HG03280 (cell line): ENCODE measurements around the gene BTBD9.

Experiments used
- ATAC-seq: cut with Tn5 transposase; IDR thresholded peaks from one replicate; pipeline ENCODE4 v1.9.1; 2021; ENCODE audit warnings: mild to moderate bottlenecking, moderate library complexity; ENCODE audit not compliant: unreplicated experiment

BTBD9 gene

DNA sequence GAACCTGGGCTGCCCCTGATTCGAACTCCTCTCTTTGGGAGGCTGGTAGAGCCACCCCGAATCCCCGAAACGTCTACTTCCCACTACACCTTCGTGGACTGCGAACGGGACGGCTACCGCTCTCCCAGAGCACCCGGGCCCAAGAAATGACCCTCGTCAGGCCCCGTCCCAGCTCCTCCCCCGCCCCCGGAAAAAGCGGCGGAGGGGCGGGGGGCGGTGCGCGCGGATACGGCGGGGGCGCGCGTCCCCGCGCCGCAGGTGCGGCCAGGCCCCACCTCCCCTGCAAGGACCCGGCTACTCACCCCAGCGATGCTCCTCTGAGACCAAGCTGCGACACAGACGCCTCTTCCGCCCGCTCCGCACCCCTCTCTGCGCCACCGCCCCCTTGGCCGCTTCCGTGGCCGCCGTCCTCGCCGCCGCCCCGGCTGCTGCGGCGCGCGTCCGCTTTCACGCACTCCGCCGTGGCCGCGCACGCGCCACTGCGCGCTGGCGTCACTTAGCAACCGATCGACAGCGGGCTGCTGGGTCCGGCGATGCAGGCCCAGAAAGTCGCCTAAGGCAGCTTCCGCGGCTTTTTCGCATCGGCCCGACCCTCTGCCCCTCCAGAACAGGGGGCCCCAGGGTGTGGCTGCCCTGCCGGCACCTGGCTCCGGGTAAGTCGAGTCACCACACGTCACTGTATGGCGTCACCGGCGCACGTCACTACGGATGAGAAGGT lies at the start of gene BTBD9:
Gene BTBD9, minus strand, starts transcription at position 432 of the 718 bp plus-strand sequence.
- ATAC-seq: peak; percentile 76

DNA sequence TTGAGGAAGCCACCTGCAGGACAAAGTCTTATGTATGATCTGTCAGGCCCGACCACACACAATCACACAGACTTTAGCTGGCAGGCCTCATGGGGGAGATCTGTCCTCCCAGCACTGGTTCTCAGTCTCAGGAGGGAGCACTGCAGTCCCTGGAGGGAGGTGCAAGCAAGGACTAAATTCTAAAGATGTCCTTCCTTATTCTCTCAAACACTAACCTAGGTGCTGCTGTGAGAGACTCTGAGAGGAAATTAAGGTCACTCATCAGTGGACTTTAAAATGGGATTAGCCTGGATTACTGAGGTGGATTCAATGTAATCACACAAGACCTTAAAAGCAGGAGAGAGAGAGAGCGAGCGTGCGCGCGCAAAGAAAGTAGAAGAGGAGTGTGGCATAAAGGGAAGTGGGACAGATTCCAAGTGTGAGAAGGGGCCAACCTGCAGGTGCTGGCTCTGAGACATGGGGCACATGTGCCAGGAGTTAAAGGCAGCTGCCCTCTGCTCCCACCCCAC lies 48.9 kb upstream of the BTBD9 start:
- no peak for ATAC-seq

GRCh38 chr6:38687549-38687948 lies 47.8 kb upstream of the BTBD9 start:
- ATAC-seq: no peak

DNA sequence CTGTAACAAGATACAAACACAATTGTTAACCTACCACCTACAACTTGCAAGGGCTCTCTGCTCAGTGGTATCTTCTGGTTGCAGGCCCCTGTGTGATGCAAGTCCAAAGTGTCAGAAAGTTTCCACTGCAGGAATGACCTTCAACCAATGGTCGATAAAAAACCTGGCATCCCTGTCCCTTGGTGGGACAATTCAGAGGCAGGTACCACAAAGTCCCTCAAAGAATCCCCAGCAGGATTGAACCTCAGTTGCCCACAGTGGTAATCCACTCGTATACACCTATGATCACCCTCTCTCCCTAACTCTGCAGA lies 47.3 kb upstream of the BTBD9 start:
- no peak for ATAC-seq

DNA sequence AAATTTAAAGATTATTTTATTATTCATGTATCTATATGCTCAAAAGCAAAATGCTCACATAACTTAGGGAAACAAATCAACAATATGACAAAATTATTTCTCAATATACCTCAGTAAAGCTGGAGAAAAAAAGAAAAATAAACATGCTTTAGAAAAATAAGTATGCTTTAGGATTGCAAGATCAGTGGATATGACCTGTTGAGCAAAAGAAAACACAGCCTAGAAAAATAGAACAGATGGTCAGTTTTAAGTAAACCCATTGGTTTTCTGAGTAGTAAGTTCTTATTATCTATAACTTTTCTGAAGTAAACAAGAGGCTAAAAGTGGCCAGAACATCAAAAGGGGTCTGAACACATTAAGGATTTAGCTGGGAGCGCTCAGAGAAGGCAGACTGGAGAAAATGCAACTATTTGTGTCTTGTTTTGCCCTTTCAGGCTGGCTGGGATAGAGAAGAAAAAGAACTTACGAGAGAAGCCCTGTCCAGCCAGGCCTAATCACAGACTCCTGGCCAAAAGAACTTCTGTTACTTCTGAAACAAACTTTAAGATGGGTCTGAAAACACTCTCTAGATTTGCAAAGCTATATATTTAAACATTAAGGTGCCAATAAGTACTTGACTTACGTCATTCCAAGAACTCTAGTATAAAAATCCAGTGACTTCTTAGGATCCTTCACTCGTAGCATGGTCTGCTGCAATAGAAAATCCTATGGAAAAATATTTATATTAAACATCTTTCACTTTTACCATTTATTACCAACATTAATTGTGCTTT lies 46.7 kb upstream of the BTBD9 start:
- ATAC-seq: no peak

DNA sequence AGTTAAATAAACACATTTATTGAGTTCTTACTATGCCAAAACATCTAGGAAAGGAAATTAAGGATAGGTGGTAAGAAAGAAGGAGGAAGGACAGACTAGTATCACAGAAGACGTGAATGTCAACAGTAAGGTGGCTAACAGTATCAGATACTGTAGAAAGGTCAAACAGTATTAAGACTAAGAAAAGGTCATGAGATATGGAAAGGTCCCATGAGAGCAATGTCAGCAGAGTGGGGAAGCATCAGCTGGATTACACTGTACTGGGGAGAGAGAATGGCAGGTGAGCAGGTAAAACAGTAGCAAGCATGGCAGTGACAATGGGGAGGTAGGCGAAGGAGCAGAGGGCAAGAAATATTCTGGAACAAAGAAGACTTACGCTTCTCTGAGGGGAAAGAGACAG lies 45.2 kb upstream of the BTBD9 start:
- ATAC-seq: no peak

DNA sequence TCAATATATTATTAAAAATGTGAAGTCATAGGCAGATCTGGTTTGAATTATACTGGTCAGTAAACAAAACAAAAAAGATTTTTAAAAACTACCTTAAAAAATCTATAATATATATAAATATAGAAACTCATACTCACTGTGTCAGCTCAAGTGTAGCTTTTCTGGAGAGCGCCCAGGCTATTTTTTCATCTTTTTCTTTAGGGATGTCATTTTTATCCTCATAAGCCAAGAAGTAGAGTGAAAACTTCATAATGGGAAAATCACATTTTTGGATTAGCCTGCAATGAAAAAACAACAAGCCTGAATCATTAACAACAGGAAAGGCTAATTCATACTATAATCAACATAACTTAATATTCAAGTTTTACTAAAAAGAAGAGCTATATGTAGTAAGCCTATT lies 44.5 kb upstream of the BTBD9 start:
- ATAC-seq: no peak

- no peak for ATAC-seq
Measured at GRCh38 chr6:38681850-38682249, 42.1 kb upstream of the BTBD9 start.

GRCh38 chr6:38679668-38680067 lies 39.9 kb upstream of the BTBD9 start:
- ATAC-seq: no peak

- no peak for ATAC-seq
Measured at GRCh38 chr6:38678178-38678760, 38.5 kb upstream of the BTBD9 start.

- no peak for ATAC-seq
Measured at GRCh38 chr6:38676974-38677544, 37.3 kb upstream of the BTBD9 start.

DNA sequence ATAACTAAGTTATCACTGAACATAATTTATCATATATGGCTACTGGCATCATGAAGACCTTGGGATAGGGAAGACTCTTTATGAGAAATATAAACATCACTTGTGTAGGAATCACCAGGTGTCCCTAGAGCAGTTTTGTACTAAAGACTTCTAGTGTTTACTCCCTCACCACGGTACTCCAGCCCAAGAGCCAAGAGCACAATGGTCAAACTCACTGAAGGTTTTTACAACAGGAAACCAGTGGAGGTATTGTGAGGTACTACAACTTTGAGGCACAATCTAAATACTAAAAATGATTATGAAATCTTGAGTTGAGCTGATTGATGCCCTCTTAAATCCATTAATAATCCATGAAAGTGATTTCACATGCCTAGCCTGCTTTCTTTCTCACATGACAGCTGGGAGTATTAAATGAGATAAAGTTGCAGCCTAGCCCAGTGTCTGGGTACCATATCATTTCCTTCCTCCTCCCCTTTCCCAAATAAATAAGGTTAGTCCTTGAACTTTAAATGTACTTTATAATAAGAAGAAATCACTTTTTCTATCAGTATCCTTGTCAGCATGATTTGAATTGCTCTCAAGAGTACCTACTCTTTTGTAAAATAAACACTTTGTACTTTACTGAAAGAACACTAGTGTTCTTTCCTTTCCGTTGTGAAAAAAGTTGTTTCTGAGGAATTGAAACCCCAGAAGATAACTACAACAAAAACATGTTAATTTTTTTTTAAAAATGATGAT lies 36.7 kb upstream of the BTBD9 start:
- peak; percentile 45 for ATAC-seq

DNA sequence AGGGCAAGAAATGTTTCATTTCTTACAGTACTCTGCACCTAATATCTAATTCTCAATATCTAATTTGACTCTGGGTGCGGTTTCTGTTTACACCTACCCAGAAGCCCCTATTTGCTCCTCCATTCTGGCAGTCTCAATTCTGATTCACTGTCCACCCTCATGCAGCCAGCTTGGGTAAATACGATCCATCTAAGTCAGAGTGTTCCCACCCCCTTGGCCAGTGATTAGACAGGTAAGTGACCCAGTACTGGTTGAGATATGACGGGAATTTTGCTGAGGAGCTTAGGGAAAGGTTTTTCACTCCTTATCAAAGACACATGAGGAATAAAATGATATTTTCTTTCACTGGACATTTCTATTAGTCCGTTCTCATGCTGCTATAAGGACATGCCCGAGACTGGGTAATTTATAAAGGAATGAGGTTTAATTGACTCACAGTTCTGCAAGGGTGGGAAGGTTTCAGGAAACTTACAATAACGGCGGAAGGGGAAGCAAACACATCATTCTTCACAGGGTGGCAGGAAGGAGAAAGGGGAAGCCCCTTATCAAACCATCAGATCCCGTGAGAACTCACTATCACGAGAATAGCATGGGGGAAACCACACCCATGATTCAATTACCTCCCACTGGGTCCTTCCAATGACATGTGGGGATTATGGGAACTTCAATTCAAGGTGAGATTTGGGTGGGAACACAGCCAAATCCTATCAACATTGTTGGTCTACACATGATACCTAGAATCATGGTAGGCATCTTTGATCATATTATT lies 33.9 kb upstream of the BTBD9 start:
- no peak for ATAC-seq

- peak; percentile 71 for ATAC-seq
Measured at GRCh38 chr6:38671885-38672467, 32.2 kb upstream of the BTBD9 start.

DNA sequence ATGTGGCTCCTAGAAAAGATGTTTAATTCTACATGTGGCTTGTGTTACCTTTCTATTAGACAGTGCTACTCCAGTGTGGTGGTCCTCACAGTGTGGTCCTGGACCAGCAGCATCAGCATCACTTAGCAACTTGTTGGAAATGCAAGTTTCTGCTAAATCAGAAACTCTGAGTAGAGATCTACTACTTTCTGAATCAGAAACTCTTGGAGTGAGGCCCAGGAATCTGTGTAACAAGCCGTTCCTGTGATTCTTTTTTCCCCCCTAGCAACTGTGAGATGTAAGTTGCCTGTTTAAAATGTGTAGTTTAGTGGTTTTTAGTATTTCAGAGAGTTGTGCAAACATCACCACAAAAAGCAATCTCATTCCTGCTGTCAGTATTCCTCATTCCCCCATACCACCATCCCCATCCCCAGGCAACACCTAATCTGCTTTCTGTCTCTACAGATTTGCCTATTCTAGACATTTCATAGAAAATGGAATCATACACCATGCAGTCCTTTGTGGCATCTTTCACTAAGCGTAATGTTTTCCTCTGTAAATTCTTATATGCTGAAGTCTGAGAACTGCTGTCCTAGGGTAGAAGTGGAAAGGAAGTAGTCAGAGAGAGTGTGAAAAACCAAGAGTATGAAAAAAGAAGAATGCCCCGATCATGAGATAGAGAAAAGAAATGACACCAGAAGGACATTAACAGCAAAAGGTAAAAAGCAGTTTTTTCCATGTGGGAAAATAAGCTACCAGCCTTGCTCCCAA lies 18.9 kb upstream of the BTBD9 start:
- no peak for ATAC-seq

DNA sequence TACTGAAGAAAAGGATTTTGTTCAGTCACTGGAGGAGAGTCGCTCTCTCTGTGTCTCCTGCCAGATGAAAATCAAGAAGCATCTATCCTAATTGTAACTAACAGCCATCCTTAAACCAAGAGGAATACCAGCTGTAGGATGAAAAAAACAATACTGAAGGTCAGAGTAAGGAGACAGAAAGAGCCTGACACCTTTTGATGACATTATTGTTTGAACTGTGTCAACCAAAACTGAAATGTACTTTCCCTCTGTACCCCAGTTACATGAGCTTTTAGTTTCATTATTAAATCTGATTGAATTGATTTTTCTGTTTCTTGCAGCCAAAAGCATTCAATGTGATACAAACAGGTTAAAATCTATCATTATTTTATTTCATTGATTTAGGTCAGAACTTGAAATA lies 17.2 kb upstream of the BTBD9 start:
- no peak for ATAC-seq

DNA sequence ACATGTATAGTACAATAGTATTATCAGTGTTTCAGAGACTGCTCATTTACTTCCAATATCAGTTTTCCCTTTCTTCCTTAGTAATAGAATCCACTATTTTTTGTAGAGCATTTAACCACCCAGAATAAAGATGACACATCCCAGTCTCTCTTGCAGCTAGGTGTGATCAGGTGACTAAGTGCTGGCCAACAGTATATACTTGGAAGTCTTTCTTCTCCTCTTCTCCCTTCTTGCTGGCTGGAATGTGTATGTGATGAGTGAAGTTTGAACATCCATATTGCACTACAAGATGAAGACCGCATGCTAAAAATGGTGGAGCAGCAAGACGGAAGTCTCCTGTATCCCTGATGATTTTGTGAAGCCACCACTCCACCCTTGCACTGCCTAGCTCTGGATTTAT lies 14.5 kb upstream of the BTBD9 start:
- no peak for ATAC-seq

GRCh38 chr6:38651121-38651784 lies 11.5 kb upstream of the BTBD9 start:
- ATAC-seq: no peak
